ENCODE results near the gene ABCC3. TPM values are rescaled to one million over a fixed set of nuclear protein-coding genes. Genes with fewer than 3 reads are reported as not detected.

The ABCC3 gene
- total RNA-seq, 1 experiment from 2014 or later, result 66.2 TPM

- no peak for TF ChIP-seq REST (IDR thresholded peaks at IDR 0.05; ENCODE audit: low read depth)
Observed at GRCh38 chr17:50664788-50665458, 30.2 kb downstream of the ABCC3 start (continued).

- Histone ChIP-seq H4K20me1 (ENCODE audit: insufficient read depth) (no peaks in the 10 kb centered on the region), H3K36me3 (ENCODE audit: control insufficient read depth in 1 of 2, insufficient read depth in 2 of 2, low read length in 2 of 2) (no peaks in the 10 kb centered on the region), H3K4me1 (ENCODE audit: control insufficient read depth in 1 of 2, insufficient read depth in 2 of 2, low read length in 2 of 2) (peaks cover 51 to 83% of the 10 kb centered on the region in 2 experiments), H3K9me3 (ENCODE audit: control insufficient read depth in 1 of 2, insufficient read depth in 1 of 2, low read depth in 1 of 2, low read length in 2 of 2) (no peaks in the 10 kb centered on the region), H3K27ac (ENCODE audit: low read depth, low read length) (no peak overlapping the region), H3K79me2 (ENCODE audit: insufficient read depth, low read length) (no peaks in the 10 kb centered on the region), H3K27me3 (ENCODE audit: insufficient read depth, low read length) (no peaks in the 10 kb centered on the region), H3K4me2 (ENCODE audit: low read length) (no peak overlapping the region), H3K4me3 (replicated peaks in 1 of 2; ENCODE audit: low read depth in 1 of 2, low read length in 2 of 2) (no peak overlapping the region), H3K9me2 (ENCODE audit: insufficient read depth) (no peaks in the 10 kb centered on the region), H2AFZ (ENCODE audit: low read depth, low read length, poor library complexity, severe bottlenecking) (no peak overlapping the region), H3K9ac (ENCODE audit: low read length) (no peak overlapping the region)
- TF ChIP-seq FOSL1 (IDR thresholded peaks at IDR 0.05; ENCODE audit: low read depth), result no peak
- TF ChIP-seq REST (IDR thresholded peaks at IDR 0.05; ENCODE audit: low read depth), result no peak
- TF ChIP-seq CTCF (IDR thresholded peaks at IDR 0.05 in 2 of 3, conservative IDR thresholded peaks at IDR 0.05 in 1 of 3; ENCODE audit: borderline replicate concordance in 1 of 3, insufficient read depth in 1 of 3, low read depth in 2 of 3, low read length in 2 of 3), result no peak
- TF ChIP-seq SRF (IDR thresholded peaks at IDR 0.05; ENCODE audit: low read depth), result no peak
- no peak for TF ChIP-seq RAD21 (IDR thresholded peaks at IDR 0.05; ENCODE audit: low read depth)
- no peak for TF ChIP-seq ZNF274 (IDR thresholded peaks at IDR 0.05; ENCODE audit: low read depth, low read length)
- no peak for TF ChIP-seq POLR2AphosphoS5 (IDR thresholded peaks at IDR 0.05; ENCODE audit: low read depth, low read length)
- no TSS peak for BruUV-seq (replicated peaks)
- RAD21 ChIA-PET (ENCODE audit: low non-redundant PET in 1 of 2, low total read pairs in 2 of 2, uncharacterized antibody in 2 of 2, unreplicated experiment in 2 of 2), result no interaction called here
- DNase-seq (ENCODE audit: low read depth, low spot score), result no peak
- intact Hi-C loops (cut with micrococcal nuclease), result no loop called here
- CTCF ChIA-PET, result no interaction called here
- POLR2A ChIA-PET, result no interaction called here
- no peak for ATAC-seq
Observed at GRCh38 chr17:50665838-50666237, 31.2 kb downstream of the ABCC3 start.
